ENCODE data around the gene MOB1A.

MOB1A gene

GRCh38 chr2:74137651-74138599, 40.8 kb downstream of the MOB1A start:
- Histone ChIP-seq H4K20me1 (ENCODE audit: insufficient read depth, low read length) (no peaks in the 10 kb centered on the region), H3K4me2 (ENCODE audit: low read length) (no peak overlapping the region), H3K79me2 (ENCODE audit: insufficient read depth, low read length) (no peaks in the 10 kb centered on the region), H3K4me3 (ENCODE audit: low read depth, low read length, poor library complexity, severe bottlenecking) (no peak overlapping the region), H3K9ac (ENCODE audit: low read length) (no peak overlapping the region), H3F3A (ENCODE audit: insufficient read depth, low read length) (no peaks in the 10 kb centered on the region), H2AFZ (ENCODE audit: low read length) (no peak overlapping the region), H3K9me3 (ENCODE audit: low read length) (no peaks in the 10 kb centered on the region), H3K9me2 (ENCODE audit: low read depth, low read length) (no peaks in the 10 kb centered on the region), H3K27me3 (ENCODE audit: insufficient read depth, low read length) (no peaks in the 10 kb centered on the region), H3K27ac (ENCODE audit: low read depth, low read length, poor library complexity, severe bottlenecking) (no peak overlapping the region), H3K36me3 (ENCODE audit: insufficient read depth, low read length) (peaks cover 24% of the 10 kb centered on the region), H3K4me1 (ENCODE audit: insufficient read depth, low read length, severe bottlenecking) (no peaks in the 10 kb centered on the region)
- TF ChIP-seq EZH2 (IDR thresholded peaks at IDR 0.05; ENCODE audit: borderline replicate concordance, low read length) (no peak), CTCF (IDR thresholded peaks at IDR 0.05; ENCODE audit: low read length) (no peak)

- H3K79me2 ChIP-seq (ENCODE audit: insufficient read depth, low read length): no peaks in the 10 kb centered on the region
- no peak overlapping the region for H2AFZ ChIP-seq (ENCODE audit: low read length)
- peaks cover 13% of the 10 kb centered on the region for H3K36me3 ChIP-seq (ENCODE audit: insufficient read depth, low read length)
- no peak overlapping the region for H3K27ac ChIP-seq (ENCODE audit: low read depth, low read length, poor library complexity, severe bottlenecking)
- no peaks in the 10 kb centered on the region for H3K27me3 ChIP-seq (ENCODE audit: insufficient read depth, low read length)
- no peaks in the 10 kb centered on the region for H3K4me1 ChIP-seq (ENCODE audit: insufficient read depth, low read length, severe bottlenecking)
- TF ChIP-seq EZH2 (IDR thresholded peaks at IDR 0.05; ENCODE audit: borderline replicate concordance, low read length) (no peak), CTCF (IDR thresholded peaks at IDR 0.05; ENCODE audit: low read length) (no peak)
- H3K9me3 ChIP-seq (ENCODE audit: low read length): no peaks in the 10 kb centered on the region
- H3F3A ChIP-seq (ENCODE audit: insufficient read depth, low read length): no peaks in the 10 kb centered on the region
- no peaks in the 10 kb centered on the region for H4K20me1 ChIP-seq (ENCODE audit: insufficient read depth, low read length)
- H3K4me2 ChIP-seq (ENCODE audit: low read length): no peak overlapping the region
- H3K9ac ChIP-seq (ENCODE audit: low read length): no peak overlapping the region
- no peaks in the 10 kb centered on the region for H3K9me2 ChIP-seq (ENCODE audit: low read depth, low read length)
- H3K4me3 ChIP-seq (ENCODE audit: low read depth, low read length, poor library complexity, severe bottlenecking): no peak overlapping the region
These were observed 46.8 kb downstream of the MOB1A start for GRCh38 chr2:74131901-74132300.

- Histone ChIP-seq H3K79me2 (ENCODE audit: insufficient read depth, low read length) (no peaks in the 10 kb centered on the region), H3K27ac (ENCODE audit: low read depth, low read length, poor library complexity, severe bottlenecking) (no peak overlapping the region), H3F3A (ENCODE audit: insufficient read depth, low read length) (no peaks in the 10 kb centered on the region), H3K4me2 (ENCODE audit: low read length) (no peak overlapping the region), H3K9me3 (ENCODE audit: low read length) (no peaks in the 10 kb centered on the region), H3K27me3 (ENCODE audit: insufficient read depth, low read length) (no peaks in the 10 kb centered on the region), H3K9me2 (ENCODE audit: low read depth, low read length) (no peaks in the 10 kb centered on the region), H3K4me1 (ENCODE audit: insufficient read depth, low read length, severe bottlenecking) (no peaks in the 10 kb centered on the region), H3K9ac (ENCODE audit: low read length) (no peak overlapping the region), H2AFZ (ENCODE audit: low read length) (no peak overlapping the region), H3K4me3 (ENCODE audit: low read depth, low read length, poor library complexity, severe bottlenecking) (no peak overlapping the region), H4K20me1 (ENCODE audit: insufficient read depth, low read length) (no peaks in the 10 kb centered on the region), H3K36me3 (ENCODE audit: insufficient read depth, low read length) (peaks cover 13% of the 10 kb centered on the region)
- TF ChIP-seq EZH2 (IDR thresholded peaks at IDR 0.05; ENCODE audit: borderline replicate concordance, low read length) (no peak), CTCF (IDR thresholded peaks at IDR 0.05; ENCODE audit: low read length) (no peak)
These were observed 48.3 kb downstream of the MOB1A start for GRCh38 chr2:74130211-74130995.

Data from OCI-LY1 (cell line).